IgD-negative memory B cell (primary cell): ENCODE measurements around the gene ELANE. TPM values are rescaled to one million over a fixed set of nuclear protein-coding genes. Genes with fewer than 3 reads are reported as not detected.

Source experiments
- H3K27ac Mint-ChIP-seq, 3 donors: one replicate each; pipeline ENCODE4 v1.8.0; 2020 to 2022; ENCODE audit warnings: mild to moderate bottlenecking in 3 of 3, mixed read lengths in 3 of 3, moderate library complexity in 1 of 3
- H3K27me3 Mint-ChIP-seq: one replicate; pipeline ENCODE4 v1.8.0; 2021; ENCODE audit warnings: mixed read lengths
- H3K36me3 Mint-ChIP-seq: one replicate; pipeline ENCODE4 v1.8.0; 2020; ENCODE audit warnings: mild to moderate bottlenecking, mixed read lengths
- H3K4me1 Mint-ChIP-seq, 3 donors: one replicate each; pipeline ENCODE4 v1.8.0; 2020 to 2022; ENCODE audit warnings: mixed read lengths in 3 of 3, mild to moderate bottlenecking in 1 of 3
- H3K4me3 Mint-ChIP-seq, 4 donors: one replicate each; pipeline ENCODE4 v1.8.0; 2020 to 2022; ENCODE audit warnings: mild to moderate bottlenecking in 4 of 4, mixed read lengths in 4 of 4, moderate library complexity in 3 of 4
- H3K9me3 Mint-ChIP-seq, 3 donors: one replicate each; pipeline ENCODE4 v1.8.0; 2020 to 2021; ENCODE audit warnings: mixed read lengths in 3 of 3, mild to moderate bottlenecking in 1 of 3
- polyA plus RNA-seq: library from polyadenylated mRNA; unstranded; fragments of 300-500 nt; fragmentation: Illumina TruSeq; gene quantifications from one replicate; pipeline ENCODE4 v1.2.3, GENCODE V29; 2021

Gene ELANE
- polyA plus RNA-seq, 1 donor from 2014 or later, result not detected

DNA sequence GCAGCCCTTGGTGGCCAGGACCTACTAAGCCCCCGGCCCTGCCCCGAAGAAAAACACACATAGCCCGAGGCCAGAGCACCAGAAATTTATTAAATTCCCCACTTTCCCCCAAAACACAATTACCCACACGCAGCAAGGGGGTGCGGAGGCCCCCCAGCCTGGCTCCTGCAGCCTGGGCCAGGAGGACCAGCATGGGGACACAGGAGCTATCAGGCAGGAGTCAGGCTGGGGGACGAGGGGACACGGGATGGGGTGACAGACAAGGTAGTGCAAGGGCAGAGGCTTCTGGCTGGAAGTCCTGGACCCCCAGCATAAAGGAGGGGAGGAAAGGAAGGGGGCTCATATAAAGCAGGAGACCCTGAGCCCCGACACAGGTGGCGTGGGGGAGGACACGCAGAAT is 44.3 kb downstream of the ELANE start:
- peak overlapping the region in 1 of 3 donors; percentile 97 for H3K27ac Mint-ChIP-seq
- peaks cover 10 to 16% (median 10%) of the 10 kb centered on the region in 3 donors for H3K4me1 Mint-ChIP-seq
- H3K27me3 Mint-ChIP-seq, result peaks cover 2% of the 10 kb centered on the region
- peaks cover 0 to 2% (median 0%) of the 10 kb centered on the region in 3 donors for H3K9me3 Mint-ChIP-seq
- H3K4me3 Mint-ChIP-seq, result peak overlapping the region in 2 of 4 donors; percentile 17 to 32
- H3K36me3 Mint-ChIP-seq, result peaks cover 2% of the 10 kb centered on the region

DNA sequence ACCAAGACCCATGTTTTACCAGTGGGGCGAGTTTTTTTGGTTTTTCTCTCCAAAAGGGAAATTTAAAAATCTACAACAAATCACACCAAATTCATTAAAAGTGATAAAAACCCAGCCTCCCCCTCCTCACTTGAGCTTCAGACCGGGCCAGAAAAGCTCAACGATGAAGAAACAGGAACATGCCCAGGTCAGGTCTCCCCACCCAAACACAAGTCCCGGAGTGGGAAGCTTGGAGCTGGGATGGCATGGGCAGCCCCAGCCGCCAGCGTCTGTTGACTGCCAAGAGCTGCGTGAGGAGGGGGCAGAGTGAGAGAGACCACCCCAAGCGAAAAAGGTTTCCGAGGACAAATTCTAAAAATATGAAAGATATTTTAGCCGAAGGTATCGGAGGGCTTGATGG is 44.9 kb downstream of the ELANE start:
- H3K9me3 Mint-ChIP-seq, result peaks cover 0 to 2% (median 0%) of the 10 kb centered on the region in 3 donors
- peaks cover 10 to 16% (median 10%) of the 10 kb centered on the region in 3 donors for H3K4me1 Mint-ChIP-seq
- H3K27me3 Mint-ChIP-seq, result peaks cover 2% of the 10 kb centered on the region
- peak overlapping the region in 1 of 4 donors; percentile 32 for H3K4me3 Mint-ChIP-seq
- peak overlapping the region in 2 of 3 donors; percentile 39 to 97 for H3K27ac Mint-ChIP-seq
- H3K36me3 Mint-ChIP-seq, result peaks cover 2% of the 10 kb centered on the region

DNA sequence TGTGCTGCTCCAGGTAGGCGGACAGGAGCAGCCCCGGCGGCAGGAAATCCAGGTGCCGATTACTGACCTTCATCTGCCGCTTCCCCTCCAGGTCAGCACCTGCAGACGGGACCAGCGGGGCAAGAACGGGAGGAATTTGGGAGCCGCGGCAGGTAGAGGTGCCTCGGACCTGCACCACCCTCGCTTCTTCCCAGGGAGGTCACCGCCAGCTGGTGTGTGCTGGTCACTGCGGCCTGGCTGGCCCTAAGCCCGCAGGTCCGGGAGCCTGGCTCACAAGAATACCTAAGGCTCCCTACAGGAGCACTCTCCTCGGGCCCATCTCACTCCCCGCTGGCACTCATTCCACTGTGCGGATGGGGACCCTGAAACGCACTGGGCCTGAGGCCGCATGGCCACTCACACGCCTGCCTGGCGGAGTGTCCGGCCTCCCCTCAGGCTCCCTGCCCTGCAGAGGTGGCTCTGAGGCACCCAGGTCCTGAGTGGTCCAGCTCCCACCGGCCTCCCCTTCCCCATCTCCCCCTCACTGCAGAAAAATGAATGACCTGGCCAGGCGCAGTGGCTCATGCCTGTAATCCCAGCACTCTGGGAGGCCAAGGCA is 45.4 kb downstream of the ELANE start:
- Mint-ChIP-seq H3K9me3 (peaks cover 0 to 2% (median 0%) of the 10 kb centered on the region in 3 donors), H3K36me3 (peaks cover 2% of the 10 kb centered on the region), H3K27me3 (peaks cover 2% of the 10 kb centered on the region), H3K27ac (peak overlapping the region in 2 of 3 donors; percentile 39 to 97), H3K4me1 (peaks cover 10 to 16% (median 10%) of the 10 kb centered on the region in 3 donors), H3K4me3 (peak overlapping the region in 2 of 4 donors; percentile 41 to 83)

DNA sequence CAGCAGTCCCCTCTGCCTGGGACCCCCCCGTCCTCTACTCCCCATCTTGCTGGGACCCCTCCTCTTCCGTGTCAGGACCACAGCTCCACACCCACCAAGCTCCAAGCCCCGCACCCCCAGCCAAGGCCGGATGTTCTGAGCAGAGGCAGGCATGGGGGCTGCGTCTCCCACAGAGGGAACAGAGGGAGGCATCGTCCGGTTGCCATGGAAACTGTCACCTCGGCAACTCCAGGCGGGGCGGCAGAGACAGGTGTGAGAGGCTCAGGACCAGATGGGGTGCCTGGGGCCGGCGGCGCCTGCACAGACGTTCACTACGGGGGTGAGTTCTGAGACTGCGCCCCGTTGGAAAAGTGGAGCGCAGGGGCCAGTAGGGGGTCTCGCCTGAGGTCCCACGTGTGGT is 46.6 kb downstream of the ELANE start:
- H3K27ac Mint-ChIP-seq, result peak overlapping the region; percentile 83 to 99 (median 97)

DNA sequence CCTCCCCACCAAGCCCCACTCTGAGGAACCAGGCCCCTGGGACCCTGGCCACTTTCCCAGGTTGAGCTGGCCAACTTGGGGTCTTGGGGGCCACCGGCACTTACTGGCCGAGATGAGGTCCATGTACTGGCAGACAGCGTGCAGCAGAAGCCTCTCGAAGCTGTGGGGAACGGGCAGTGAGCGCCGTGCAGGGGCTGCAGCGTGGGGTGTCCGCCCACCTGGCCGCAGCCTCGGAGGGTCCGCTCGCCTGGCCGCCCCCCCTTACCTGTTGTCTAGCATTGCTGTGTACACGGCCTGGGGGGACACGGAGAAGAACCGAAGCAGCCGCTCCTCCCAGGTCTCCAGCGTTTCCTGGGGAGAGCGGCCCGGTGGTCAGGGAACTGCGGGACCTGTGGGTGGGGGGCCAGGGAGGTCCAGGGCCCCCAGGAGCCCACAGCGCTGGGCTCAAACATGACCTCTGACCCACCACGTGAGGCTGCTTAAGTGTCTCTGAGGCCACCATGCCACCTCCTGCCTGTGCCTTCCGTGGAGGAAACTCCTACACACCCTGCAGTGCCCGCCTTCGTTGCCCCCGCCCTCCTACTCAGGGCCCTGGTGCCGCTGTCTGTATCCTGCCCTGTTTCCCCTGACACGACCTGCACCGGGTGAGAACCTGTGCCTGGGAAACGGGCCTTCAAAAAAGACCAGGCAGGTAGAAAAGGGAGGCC is 47.4 kb downstream of the ELANE start:
- Mint-ChIP-seq H3K36me3 (peaks cover 2% of the 10 kb centered on the region), H3K9me3 (no peaks in the 10 kb centered on the region), H3K27me3 (no peaks in the 10 kb centered on the region)

More for the DNA sequence above, 46.6 kb downstream of the ELANE start:
- Mint-ChIP-seq H3K4me3 (peak overlapping the region; percentile 55 to 83 (median 68)), H3K9me3 (no peaks in the 10 kb centered on the region), H3K36me3 (peaks cover 2% of the 10 kb centered on the region), H3K27me3 (no peaks in the 10 kb centered on the region), H3K4me1 (peaks cover 4 to 10% (median 5%) of the 10 kb centered on the region in 3 donors)

DNA sequence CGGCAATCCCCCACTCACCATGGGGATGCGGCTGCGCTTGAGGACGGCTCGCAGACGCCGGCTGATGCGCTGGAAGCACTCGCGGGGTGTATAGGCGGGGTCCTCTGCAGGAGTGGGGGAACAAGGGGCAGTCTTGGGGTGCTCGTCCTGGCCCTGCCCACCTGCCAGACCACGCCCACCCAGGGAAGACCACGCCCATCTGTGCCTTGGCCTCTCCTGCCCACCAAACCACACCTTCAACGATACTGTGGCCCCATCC is 47.9 kb downstream of the ELANE start:
- Mint-ChIP-seq H3K27me3 (no peaks in the 10 kb centered on the region), H3K36me3 (peaks cover 2% of the 10 kb centered on the region), H3K27ac (peak overlapping the region in 2 of 3 donors; percentile 59 to 82), H3K4me3 (no peak overlapping the region), H3K4me1 (peaks cover 5 to 14% (median 8%) of the 10 kb centered on the region in 3 donors), H3K9me3 (no peaks in the 10 kb centered on the region)

More for the DNA sequence above, 47.4 kb downstream of the ELANE start:
- Mint-ChIP-seq H3K27ac (peak overlapping the region in 2 of 3 donors; percentile 59 to 97), H3K4me3 (no peak overlapping the region), H3K4me1 (peaks cover 5 to 14% (median 8%) of the 10 kb centered on the region in 3 donors)

DNA sequence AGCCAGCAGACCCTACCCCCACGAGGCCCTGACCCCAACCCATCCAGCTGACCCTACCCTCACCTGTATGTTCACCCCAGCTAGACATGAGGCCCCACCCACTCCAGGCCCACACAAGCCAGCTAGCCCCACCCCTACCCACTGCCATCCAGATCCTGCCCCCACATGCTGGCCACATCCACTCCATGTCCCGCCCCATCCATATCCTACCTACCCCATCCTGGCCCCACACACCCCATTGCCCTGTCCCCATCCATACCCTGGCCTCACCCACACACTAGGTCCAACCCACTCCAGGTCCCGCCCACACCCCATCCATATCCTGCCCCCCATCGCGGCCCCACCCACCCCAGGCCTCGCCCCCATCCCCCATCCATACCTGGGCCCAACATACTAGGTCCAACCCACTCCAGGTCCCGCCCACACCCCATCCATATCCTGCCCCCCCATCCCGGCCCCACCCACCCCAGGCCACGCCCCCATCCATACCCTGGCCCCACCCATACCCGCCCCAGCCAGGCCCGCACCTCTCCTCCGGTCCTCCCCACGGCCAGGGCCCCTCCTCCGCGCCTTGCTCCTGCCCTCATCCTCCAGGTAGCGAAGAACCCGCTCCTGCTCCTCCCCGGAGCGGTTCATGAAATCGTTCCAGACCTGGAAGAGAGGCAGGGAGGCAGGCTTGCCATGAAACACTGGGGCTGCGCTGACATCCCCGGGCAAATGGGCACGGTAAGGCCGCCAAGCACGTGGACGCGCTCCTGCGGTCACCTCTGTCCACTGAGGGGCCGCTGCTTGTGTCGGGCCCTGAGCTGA is 48.4 kb downstream of the ELANE start:
- no peaks in the 10 kb centered on the region for H3K36me3 Mint-ChIP-seq
- H3K27me3 Mint-ChIP-seq, result no peaks in the 10 kb centered on the region
- H3K27ac Mint-ChIP-seq, result peak overlapping the region in 2 of 3 donors; percentile 59 to 82
- peaks cover 5 to 13% (median 8%) of the 10 kb centered on the region in 3 donors for H3K4me1 Mint-ChIP-seq
- H3K4me3 Mint-ChIP-seq, result no peak overlapping the region
- no peaks in the 10 kb centered on the region for H3K9me3 Mint-ChIP-seq

DNA sequence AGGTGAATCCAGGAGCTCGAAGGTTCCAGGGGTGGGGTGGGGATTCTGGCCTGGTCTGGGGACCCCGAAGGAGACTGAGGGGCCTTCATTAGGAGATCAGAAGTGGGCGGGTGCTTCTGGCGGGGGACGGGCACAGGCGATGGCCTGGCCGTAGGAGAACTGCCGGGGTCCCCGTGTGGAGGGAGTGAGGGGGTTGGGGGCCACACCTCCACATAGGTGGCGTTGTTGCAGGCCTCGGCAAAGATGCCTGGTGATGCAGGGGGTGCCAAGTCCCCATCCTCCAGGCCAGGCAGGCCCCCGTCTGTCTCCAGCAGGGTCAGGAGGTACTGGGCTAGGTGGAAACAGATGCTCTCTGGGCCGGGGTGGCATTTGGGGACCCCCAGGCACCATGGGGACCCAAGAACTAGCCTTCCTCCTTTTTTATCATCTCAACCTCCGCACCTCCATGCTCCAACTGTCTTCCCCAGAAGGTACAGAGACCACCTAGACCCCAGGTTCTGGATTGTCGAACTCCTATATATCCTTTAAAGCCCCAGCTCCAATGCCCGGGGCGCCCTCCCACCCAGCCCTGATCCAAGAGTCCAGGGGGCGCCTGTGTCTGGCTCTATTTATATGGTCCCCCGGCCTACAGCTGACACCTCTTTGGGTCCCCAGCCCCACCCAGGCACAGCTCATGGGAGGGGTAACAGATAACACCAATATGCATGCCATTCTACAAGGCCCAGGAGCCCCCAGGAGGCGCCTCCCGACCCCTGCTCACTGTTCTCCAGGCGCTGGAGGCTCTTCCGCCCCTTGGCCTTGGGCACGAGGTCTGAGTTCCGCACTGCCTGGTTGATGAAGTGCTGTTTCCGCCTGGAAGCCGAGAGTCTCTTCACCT is 49.4 kb downstream of the ELANE start:
- no peaks in the 10 kb centered on the region for H3K27me3 Mint-ChIP-seq
- H3K4me1 Mint-ChIP-seq, result peaks cover 11 to 17% (median 11%) of the 10 kb centered on the region in 3 donors
- H3K9me3 Mint-ChIP-seq, result no peaks in the 10 kb centered on the region
- peaks cover under 1% of the 10 kb centered on the region for H3K36me3 Mint-ChIP-seq
- H3K27ac Mint-ChIP-seq, result peak overlapping the region; percentile 31 to 73 (median 35)
- H3K4me3 Mint-ChIP-seq, result no peak overlapping the region

DNA sequence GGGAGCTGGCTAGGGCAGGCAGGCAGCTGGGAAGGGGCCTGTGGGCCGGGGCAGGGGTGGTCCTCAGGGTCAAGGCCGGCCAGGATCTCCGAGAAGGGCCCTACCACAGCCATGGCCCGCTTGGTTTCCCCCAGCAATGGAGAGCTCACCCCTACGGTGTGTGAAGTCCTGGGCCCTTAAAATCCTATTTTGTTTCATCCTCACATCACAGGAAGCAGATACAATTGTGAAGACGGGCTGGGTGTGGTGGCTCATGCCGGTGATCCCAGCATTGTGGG is 49.9 kb downstream of the ELANE start:
- Mint-ChIP-seq H3K27me3 (no peaks in the 10 kb centered on the region), H3K4me3 (peak overlapping the region in 2 of 4 donors; percentile 27 to 65), H3K36me3 (peaks cover 2% of the 10 kb centered on the region), H3K4me1 (peaks cover 14 to 22% (median 15%) of the 10 kb centered on the region in 3 donors), H3K27ac (peak overlapping the region in 2 of 3 donors; percentile 35 to 73), H3K9me3 (no peaks in the 10 kb centered on the region)

DNA sequence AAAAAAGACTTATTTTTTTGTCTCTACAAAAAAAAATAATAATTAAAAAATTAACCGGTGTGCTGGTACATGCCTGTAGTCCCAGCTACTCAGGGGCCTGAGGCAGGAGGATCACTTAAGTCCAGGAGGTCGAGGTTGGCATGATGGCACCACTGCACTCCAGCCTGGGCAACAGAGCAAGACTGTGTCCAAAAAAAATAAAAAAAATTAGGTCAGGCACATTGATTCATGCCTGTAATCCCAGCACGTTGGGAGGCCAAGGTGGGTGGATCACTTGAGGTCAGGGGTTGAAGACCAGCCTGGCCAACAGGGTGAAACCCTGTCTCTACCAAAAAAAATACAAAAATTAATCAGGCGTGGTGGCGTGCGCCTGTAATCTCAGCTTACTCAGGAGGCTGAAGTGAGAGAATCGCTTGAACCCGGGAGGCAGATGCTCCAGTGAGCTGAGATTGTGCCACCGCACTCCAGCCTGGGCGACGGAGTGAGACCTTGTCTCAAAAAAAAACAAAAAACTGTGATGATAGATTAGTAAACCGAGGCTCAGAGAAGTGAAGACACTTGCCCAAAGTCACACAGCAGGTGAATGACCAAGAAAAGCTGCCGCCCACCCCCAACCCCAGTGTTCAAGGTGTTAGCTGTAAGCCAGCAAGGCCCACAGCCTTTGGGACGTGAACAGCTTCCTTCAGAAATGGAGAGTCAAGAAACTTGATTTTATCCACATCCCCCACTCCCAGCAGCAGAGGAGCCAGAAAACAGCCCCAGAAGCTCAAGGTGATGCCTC is 50.5 kb downstream of the ELANE start:
- Mint-ChIP-seq H3K27ac (peak overlapping the region; percentile 16 to 83 (median 73)), H3K36me3 (peaks cover 3% of the 10 kb centered on the region), H3K4me1 (peaks cover 19 to 26% (median 20%) of the 10 kb centered on the region in 3 donors), H3K4me3 (peak overlapping the region in 1 of 4 donors; percentile 27), H3K27me3 (no peaks in the 10 kb centered on the region), H3K9me3 (no peaks in the 10 kb centered on the region)

DNA sequence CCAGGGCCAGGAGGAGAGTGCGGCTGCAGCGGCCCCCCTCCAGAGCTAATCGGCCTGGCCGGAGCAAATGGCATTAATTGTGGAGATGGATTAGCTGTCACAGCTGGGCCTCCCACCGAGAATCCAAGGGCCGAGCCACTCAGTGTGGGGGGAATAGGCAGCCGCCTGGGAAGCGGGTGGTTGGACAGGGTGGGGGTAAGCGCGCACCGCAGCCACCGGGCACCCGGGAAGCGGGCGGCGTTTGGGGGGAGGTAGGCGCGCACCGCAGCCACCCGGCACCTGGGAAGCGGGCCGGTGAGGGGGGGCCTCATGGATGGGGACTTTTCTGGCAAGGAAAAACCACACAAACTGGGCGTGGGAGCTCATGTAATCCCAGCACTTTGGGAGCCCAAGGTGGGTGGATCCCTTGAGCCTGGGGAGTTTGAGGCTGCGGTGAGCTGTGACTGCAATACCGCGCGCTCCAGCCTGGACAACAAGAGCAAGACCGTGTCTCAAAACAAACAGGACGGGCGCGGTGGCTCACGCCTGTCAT is 51.2 kb downstream of the ELANE start:
- H3K27ac Mint-ChIP-seq, result peak overlapping the region in 2 of 3 donors; percentile 16 to 100

DNA sequence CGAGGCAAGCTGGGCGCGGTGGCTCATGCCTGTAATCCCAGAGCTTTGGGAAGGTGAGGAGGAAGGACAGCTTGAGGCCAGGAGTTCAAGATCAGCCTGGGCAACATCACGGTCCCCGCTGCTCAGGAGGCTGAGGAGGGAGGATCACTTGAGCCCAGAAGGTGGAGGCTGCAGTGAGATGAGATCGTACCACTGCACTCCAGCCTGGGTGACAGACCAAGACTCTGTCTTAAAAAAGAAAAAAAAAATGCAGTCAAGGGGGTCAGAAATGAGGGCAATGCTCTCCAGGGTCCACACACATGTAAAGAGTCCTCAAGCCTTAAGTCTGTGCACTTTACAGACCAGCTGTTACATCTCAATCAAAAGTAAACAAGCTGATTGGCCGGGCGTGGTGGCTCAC is 52.4 kb downstream of the ELANE start:
- H3K27ac Mint-ChIP-seq, result peak overlapping the region in 2 of 3 donors; percentile 69 to 100
- H3K4me3 Mint-ChIP-seq, result peak overlapping the region in 1 of 4 donors; percentile 94
- H3K4me1 Mint-ChIP-seq, result peaks cover 27 to 28% (median 27%) of the 10 kb centered on the region in 3 donors
- H3K27me3 Mint-ChIP-seq, result peaks cover 2% of the 10 kb centered on the region
- no peaks in the 10 kb centered on the region for H3K9me3 Mint-ChIP-seq
- H3K36me3 Mint-ChIP-seq, result peaks cover 5% of the 10 kb centered on the region

More for the DNA sequence above, 51.2 kb downstream of the ELANE start:
- Mint-ChIP-seq H3K36me3 (peaks cover 3% of the 10 kb centered on the region), H3K4me1 (peaks cover 20 to 27% (median 22%) of the 10 kb centered on the region in 3 donors), H3K4me3 (peak overlapping the region in 1 of 4 donors; percentile 54), H3K27me3 (no peaks in the 10 kb centered on the region), H3K9me3 (no peaks in the 10 kb centered on the region)
